Urothelium cell line (cell line): ENCODE data around the gene TMEM94.
"Not testable (repeated sequence)": the region's sequence is repeated elsewhere in the genome, so short reads cannot be mapped to it uniquely, and the experiment has no call there.

Source experiments
- DNase-seq: peaks from one replicate; pipeline ENCODE4 v3.0.0; 2011; ENCODE audit warnings: low spot score, mixed read lengths
- FAIRE-seq: peaks from 2 replicates; lab custom pipeline; 2011; peaks lifted over from hg19 to GRCh38; lab: Jason Lieb, UNC

The TMEM94 gene

GRCh38 chr17:75507733-75508719 is 51.6 kb downstream of the TMEM94 start:
- DNase-seq, result no peak
- peak; percentile 86 for FAIRE-seq

- DNase-seq (no peak), FAIRE-seq (peak; percentile 65)
Observed at GRCh38 chr17:75508931-75509361, 52.5 kb downstream of the TMEM94 start.

- FAIRE-seq (peak; percentile 46), DNase-seq (no peak)
Observed at GRCh38 chr17:75509528-75510258, 53.3 kb downstream of the TMEM94 start.

GRCh38 chr17:75511270-75511609 is 54.8 kb downstream of the TMEM94 start:
- FAIRE-seq, result peak; percentile 48
- DNase-seq, result no peak

- DNase-seq, result no peak
- FAIRE-seq, result no peak
Observed at GRCh38 chr17:75511610-75512575, 55.5 kb downstream of the TMEM94 start.

- FAIRE-seq, result no peak
- no peak for DNase-seq
Observed at GRCh38 chr17:75512926-75513640, 56.6 kb downstream of the TMEM94 start.

- DNase-seq (no peak), FAIRE-seq (no peak)
Observed at GRCh38 chr17:75513641-75514000, 57.2 kb downstream of the TMEM94 start.

- FAIRE-seq, result peak; percentile 48
- peak; percentile 66 for DNase-seq
Observed at GRCh38 chr17:75514299-75514918, 58.0 kb downstream of the TMEM94 start.

GRCh38 chr17:75514919-75515495 is 58.6 kb downstream of the TMEM94 start:
- DNase-seq, result peak; percentile 28
- FAIRE-seq, result no peak

GRCh38 chr17:75515496-75516254 is 59.2 kb downstream of the TMEM94 start, which contains the start of gene CASKIN2:
Gene CASKIN2 (minus strand): TSS chr17:75515537. CDS start chr17:75513804, 1,733 bp downstream.
- DNase-seq (peak; percentile 100), FAIRE-seq (peak; percentile 99)

- FAIRE-seq (peak; percentile 95), DNase-seq (peak; percentile 100)
Observed at GRCh38 chr17:75516255-75516618, 59.8 kb downstream of the TMEM94 start, which contains the start of gene TSEN54. Gene TSEN54 (plus strand): TSS chr17:75516528. CDS start chr17:75516561, 33 bp downstream.

- DNase-seq (peak; percentile 35), FAIRE-seq (no peak)
Observed at GRCh38 chr17:75516619-75517296, 60.3 kb downstream of the TMEM94 start.

- DNase-seq, result peak; percentile 58
- FAIRE-seq, result peak; percentile 77
Observed at GRCh38 chr17:75517297-75517865, 60.9 kb downstream of the TMEM94 start.

- FAIRE-seq, result no peak
Observed at GRCh38 chr17:75518201-75518600, 61.8 kb downstream of the TMEM94 start.

GRCh38 chr17:75518983-75519537 is 62.6 kb downstream of the TMEM94 start:
- no peak for FAIRE-seq
- DNase-seq, result no peak

More at GRCh38 chr17:75518201-75518600, 61.8 kb downstream of the TMEM94 start:
- no peak for DNase-seq

GRCh38 chr17:75520413-75520812 is 64.0 kb downstream of the TMEM94 start:
- FAIRE-seq, result not testable (repeated sequence)

GRCh38 chr17:75521290-75521689 is 64.9 kb downstream of the TMEM94 start:
- FAIRE-seq (no peak), DNase-seq (no peak)

More at GRCh38 chr17:75520413-75520812, 64.0 kb downstream of the TMEM94 start:
- DNase-seq, result not testable (repeated sequence)
